Peyer's patch (tissue), 4 donors: ENCODE measurements around the gene RAB35.

Experiments used
- CTCF ChIP-seq, 6 experiments: fragments of 450-650 bp in 4 of 6; fragments of 200-600 bp in 2 of 6; sonication (generic) in 1 of 6; IDR thresholded peaks; one replicate each; pipeline ENCODE4 v1.5.1; 2017 to 2019; ENCODE audit warnings: antibody characterized with exemption in 6 of 6, mild to moderate bottlenecking in 3 of 6, moderate library complexity in 1 of 6
- POLR2A ChIP-seq, 2 donors: fragments of 450-650 bp; IDR thresholded peaks; one replicate each; pipeline ENCODE4 v1.5.1; 2017; ENCODE audit warnings: antibody characterized with exemption in 2 of 2, mild to moderate bottlenecking in 2 of 2, moderate library complexity in 2 of 2

GRCh38 chr12:120067084-120067869, 49.3 kb downstream of the RAB35 start:
- TF ChIP-seq CTCF (IDR thresholded peaks at IDR 0.05) (no peak), POLR2A (IDR thresholded peaks at IDR 0.05) (no peak)
